ENCODE data around the gene GNPTG.

GNPTG gene

GRCh38 chr16:1333854-1334700 lies 17.7 kb upstream of the GNPTG start:
- no peak for DNase-seq (ENCODE audit: low read depth, low spot score)

DNA sequence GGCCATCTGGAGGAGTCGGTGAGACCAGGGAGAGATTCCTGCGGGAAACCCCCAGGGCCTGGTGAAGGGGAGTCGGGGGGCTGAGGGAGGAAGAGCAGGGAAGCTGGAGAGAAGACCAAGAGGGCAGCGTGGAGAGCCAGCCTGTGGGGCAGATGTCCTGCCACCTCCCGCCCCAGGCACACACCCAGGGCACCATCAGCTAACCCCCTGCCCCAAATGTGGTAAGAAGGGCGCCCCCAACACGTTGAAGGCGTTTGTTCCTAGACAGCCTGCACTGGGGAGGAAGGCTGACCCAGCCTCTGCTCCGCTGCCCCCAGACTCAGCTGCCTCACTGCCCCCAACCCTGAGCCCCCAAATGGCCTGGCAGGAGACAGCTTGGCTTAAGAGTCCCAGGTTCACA lies 17.0 kb upstream of the GNPTG start:
- DNase-seq (ENCODE audit: low read depth, low spot score) = no peak

DNA sequence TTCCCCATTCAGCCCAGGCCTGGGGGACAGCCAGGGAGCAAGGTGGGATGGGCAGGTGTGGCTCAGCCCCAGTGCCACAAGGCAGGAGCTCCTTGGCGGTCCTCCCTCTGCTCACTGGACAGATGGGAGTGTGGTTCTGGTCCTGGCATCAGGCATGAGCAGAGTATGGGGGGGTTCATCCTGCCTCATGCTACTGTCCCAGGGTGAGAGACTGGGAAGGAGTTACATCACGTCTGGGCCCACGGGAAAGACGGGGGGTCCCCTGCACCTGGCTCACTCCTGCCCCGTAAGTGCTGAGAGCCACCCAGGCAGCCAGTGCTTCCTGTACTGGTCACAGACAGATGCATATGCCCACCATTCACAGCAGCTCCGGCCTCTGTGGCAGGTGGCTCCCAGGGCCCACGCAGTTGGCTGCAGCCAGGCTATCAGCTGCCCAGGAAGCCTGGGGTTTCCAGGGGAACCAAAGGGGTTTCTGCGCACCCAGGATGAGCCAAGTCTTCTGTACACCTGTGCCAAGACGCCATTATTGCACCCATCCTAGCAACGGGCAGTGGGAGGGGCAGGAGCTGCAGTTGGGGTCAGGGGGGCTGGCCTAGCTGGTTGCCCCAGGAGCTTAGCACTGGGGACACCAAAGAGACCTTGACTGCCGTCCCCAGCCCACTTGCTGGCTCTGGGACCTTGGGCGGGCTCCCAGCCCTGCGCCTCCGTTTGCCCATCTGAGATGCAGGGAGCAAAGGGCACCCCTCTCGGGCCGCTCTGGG lies 16.3 kb upstream of the GNPTG start:
- no peak for DNase-seq (ENCODE audit: low read depth, low spot score)

DNA sequence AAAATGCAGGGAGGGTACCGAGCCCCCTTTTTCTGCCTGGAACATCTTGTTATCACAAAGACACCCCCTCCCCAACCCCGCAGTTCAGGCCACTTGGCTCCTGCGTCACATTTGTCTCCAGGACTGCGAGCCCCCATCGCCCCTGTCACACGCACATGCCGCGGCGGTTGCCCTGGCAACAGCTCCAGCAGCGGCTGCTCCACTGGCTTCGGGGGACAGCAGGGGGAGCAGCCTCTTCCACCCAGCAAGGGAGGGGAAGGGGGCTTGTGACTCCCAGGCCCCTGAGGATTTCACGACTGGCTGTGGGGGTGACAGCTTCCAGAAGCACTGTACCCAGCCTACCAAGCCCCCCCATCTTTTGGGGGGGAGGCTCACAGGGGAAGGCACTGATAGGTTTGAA lies 15.7 kb upstream of the GNPTG start:
- peak; percentile 27 for DNase-seq (ENCODE audit: low read depth, low spot score)

DNA sequence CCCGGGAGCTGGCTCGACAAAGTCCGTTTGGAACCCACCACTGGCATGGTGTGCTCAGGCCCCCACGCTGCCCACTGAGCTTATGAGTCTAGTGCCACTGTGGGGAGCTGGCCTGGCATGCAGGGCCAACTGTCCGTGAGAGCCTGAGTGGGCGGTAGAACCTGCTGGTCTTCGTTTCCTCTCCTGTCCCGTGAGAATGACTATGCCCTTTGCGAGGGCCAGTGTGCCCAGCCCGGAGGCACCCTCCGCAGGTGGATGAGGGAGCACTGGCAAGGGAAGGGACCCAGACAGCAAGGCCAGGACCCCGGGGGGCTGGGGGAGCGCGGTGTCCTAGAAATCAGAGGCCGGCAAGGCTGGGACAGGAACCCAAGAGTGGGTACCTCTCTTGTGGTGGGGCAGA lies 15.1 kb upstream of the GNPTG start:
- DNase-seq (ENCODE audit: low read depth, low spot score) = no peak

DNA sequence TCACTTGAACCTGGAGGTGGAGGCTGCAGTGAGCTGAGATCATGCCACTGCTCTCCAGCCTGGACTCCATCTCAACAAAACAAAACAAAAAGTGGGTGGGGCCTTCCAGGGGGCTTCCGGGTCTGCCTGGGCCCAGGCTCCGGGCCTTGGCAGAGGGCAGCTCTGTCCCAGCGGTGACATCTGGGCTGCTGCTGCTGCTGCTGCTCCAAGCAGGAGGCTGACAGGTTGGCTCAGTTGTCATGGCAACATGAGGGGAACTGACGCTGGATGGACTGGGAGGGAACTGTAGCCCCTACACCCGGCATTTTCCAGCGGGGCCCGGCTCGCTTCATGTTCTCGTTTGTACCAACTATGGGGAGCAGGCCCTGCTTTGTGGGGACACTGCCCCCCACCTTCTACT lies 14.2 kb upstream of the GNPTG start:
- DNase-seq (ENCODE audit: low read depth, low spot score) = no peak

DNA sequence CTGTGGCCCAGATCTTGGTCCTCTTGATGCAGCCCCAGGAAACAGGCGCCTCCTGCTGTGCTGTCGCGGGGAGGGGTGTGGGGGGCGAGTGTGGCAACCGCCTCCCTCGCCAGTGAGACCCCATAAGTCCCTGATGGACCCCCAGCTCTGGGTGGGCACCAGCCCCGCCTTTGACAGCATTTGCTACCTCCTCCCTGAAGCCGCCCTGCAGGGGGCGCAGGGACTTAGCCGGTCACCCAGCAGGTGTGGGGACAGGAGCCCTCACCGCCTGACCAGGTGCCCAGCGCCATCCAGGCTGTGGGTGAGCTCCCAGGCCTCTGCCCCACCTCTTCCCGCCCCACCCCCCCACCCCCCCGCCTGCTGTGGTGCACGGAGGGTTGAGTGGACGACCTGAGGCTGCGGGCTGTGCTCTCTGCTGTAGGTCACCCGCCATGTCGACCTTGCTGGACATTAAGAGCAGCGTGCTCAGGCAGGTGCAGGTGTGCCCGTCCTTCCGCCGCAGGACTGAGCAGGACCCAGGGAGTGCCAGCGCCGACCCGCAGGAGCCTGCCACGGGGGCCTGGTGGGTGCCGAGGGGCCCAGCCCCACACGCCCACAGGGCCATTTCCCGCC lies 13.5 kb upstream of the GNPTG start:
- DNase-seq (ENCODE audit: low read depth, low spot score) = peak; percentile 36

- no peak for DNase-seq (ENCODE audit: low read depth, low spot score)
Measured at GRCh38 chr16:1338855-1339675, 12.7 kb upstream of the GNPTG start.

DNA sequence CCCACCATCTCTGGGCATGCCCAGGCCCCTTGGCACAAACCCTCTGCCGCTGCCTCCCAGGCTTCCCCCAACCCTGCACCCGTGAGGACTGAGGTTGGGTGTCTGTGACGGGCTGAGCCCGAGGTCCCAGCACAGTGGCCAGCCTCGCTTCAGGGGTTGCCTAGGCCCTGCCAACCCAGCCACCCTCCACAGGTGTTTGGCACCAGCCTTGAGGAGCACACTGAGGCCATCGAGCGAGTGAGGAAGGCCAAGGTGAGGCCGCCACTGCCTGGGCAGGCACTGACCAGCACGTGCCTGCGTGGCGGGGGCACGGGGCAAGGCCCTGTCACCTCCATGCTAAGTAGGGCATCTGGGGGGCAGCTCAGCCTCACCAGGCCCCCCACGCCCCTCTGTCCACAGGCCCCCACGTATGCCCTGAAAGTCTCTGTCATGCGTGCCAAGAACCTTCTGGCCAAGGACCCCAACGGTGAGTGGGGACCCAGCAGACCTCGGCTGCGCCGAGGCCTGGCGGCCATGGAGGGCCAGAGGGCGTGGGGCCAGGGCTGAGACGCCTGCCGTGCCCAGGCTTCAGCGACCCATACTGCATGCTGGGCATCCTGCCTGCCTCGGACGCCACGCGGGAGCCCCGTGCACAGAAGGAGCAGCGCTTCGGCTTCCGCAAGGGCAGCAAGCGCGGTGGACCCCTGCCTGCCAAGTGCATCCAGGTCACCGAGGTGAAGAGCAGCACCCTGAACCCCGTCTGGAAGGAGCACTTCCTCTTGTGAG lies 10.8 kb upstream of the GNPTG start:
- DNase-seq (ENCODE audit: low read depth, low spot score) = no peak

GRCh38 chr16:1341495-1342420 lies 10.0 kb upstream of the GNPTG start:
- DNase-seq (ENCODE audit: low read depth, low spot score) = no peak

- DNase-seq (ENCODE audit: low read depth, low spot score) = peak; percentile 98
Measured at GRCh38 chr16:1342526-1343427, 9.0 kb upstream of the GNPTG start.

GRCh38 chr16:1343428-1344242 lies 8.1 kb upstream of the GNPTG start:
- DNase-seq (ENCODE audit: low read depth, low spot score) = no peak

DNA sequence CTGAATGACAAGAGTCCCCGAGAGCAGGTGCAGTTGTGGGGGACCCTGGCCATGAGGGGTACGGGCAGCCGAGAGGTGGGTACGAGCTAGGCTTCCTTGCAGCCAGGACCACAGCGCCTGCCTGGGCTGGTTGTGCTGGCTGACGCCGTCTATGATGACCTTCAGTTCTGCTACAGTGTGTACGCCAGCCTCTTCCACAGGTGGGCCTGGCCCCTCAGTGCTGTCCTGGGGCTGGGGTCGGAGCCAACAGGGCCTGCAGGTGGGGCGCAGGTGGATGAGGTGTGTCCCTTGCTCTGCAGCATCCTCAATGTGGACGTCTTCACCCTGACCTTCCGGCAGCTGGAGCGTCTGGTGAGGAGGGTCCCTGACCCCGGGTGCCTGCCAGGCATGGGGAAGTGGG lies 7.2 kb upstream of the GNPTG start:
- no peak for DNase-seq (ENCODE audit: low read depth, low spot score)

- DNase-seq (ENCODE audit: low read depth, low spot score) = no peak
Measured at GRCh38 chr16:1345087-1345486, 6.6 kb upstream of the GNPTG start.

DNA sequence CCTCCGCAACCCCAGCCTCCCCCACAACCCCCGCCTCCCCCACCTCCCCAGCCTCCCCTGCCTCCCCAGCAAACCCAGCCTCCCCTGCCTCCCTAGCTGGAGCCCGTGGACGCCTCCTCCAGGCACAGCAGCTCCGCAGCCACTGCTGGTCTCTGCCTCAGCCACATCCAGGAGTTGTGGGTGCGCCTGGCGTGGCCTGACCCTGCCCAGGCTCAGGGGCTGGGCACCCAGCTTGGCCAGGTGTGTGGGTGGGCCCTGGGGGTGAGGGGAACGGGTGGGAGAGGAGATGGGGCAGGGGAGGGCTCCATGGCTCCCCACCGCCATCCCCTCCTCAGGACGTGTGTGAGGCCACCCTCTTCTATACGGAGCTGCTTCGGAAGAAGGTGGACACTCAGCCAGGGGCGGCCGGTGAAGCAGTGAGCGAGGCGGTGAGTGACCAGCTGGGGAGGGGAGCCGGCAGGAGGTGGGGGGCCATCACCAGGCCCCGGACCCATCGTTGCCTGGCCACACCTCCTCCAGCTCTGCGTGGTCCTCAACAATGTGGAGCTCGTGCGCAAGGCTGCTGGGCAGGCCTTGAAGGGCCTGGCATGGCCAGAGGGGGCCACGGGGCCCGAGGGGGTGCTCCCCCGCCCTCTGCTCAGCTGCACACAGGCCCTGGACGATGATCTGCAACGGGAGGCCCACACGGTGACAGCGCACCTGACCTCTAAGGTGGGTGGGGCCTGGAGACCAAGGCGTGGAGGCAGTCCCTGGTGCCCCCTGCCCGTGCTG lies 5.9 kb upstream of the GNPTG start:
- DNase-seq (ENCODE audit: low read depth, low spot score) = no peak

GRCh38 chr16:1346422-1347285 lies 5.1 kb upstream of the GNPTG start:
- no peak for DNase-seq (ENCODE audit: low read depth, low spot score)

Measured in astrocyte of the hippocampus (primary cell).